ENCODE results near the gene ELMOD1.

DNA sequence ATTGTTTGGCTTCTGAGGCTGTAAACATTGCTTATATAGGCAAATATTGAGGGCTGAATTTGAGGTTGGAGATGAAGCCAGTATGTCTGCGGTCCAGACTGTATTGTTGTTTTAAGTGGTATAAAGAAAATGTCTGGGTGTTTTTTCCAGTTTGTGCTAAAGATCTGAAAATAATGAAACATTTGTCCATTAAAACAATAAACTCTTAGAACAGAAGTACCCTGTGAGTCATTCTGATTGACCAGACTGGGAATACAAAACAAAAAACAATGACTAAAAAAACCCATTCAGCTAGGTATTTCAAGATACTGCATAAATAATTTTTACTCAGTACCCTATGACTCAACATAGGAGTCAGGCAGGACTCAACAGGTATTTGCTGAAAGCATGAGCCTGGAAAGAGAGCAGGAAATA is 45.8 kb upstream of the ELMOD1 start:
- TF ChIP-seq POLR2AphosphoS5 (IDR thresholded peaks at IDR 0.05; ENCODE audit: borderline replicate concordance, low read depth, low read length): no peak
- no peak for TF ChIP-seq EZH2 (IDR thresholded peaks at IDR 0.05)
- no peak for TF ChIP-seq FOXP2 (optimal IDR thresholded peaks at IDR 0.05; ENCODE audit: control extremely low read depth, extremely low read length, insufficient read depth)
